GM19193 (cell line): ENCODE results near the gene PURB.

Experiments
- POLR2A ChIP-seq: IDR thresholded peaks from 4 replicates; pipeline ENCODE4 v1.6.1; 2011; ENCODE audit not compliant: insufficient read depth, insufficient read length; ENCODE audit errors: extremely low read depth

PURB gene

GRCh38 chr7:44827567-44827966 is 57.8 kb downstream of the PURB start:
- TF ChIP-seq POLR2A: no peak
